COLO668 (cell line): ENCODE data around the gene CKMT1B.
"Not testable (repeated sequence)": the region's sequence is repeated elsewhere in the genome, so short reads cannot be mapped to it uniquely, and the experiment has no call there.

Experiments used
- DNase-seq: peaks from one replicate; lab custom pipeline; 2025; ENCODE audit not compliant: unreplicated experiment; lab: John Stamatoyannopoulos, UW

CKMT1B gene

DNA sequence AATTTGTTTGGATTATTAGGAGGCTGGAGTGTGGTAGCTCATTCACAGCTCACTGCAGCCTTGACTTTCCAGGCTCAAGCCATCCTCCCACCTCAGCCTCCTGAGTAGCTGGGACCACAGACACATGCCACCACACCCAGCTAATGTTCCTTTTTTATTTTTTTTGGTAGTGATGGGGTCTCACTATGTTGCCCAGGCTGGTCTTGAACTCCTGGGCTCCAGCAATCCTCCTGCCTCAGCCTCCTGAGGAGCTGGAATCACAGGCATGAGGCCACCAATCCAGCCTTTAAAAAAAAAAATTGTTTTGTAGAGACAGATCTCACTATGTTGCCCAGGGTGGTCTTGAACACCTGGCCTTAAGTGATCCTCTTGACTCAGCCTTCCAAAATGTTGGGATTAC, 33.1 kb downstream of the CKMT1B start:
- DNase-seq = not testable (repeated sequence)

GRCh38 chr15:43638464-43639204, 44.8 kb downstream of the CKMT1B start:
- DNase-seq = not testable (repeated sequence)
